ENCODE results near the gene CYP2R1.
"Not testable (repeated sequence)": the region's sequence is repeated elsewhere in the genome, so short reads cannot be mapped to it uniquely, and the experiment has no call there.

CYP2R1 gene

DNA sequence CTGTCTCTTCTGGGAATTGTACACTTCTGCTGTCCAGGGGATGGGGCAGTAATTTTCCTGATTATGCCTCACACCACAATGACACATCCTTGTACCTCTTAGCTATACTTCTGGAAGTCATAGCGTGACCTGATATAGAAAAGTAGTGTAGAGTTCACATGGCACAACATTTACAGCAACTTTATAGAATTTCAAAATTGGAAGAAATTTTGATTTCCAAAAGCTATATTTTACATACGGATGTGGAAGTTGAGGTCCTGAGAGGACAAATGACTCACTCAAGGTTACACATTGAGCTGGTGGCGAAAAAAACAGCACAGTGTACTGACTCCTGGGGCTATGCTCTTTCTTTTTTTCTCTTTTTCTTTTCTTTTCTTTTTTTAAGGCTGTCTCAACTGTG is 6.3 kb upstream of the CYP2R1 start:
- Histone ChIP-seq H3K4me1 (peaks cover 9 to 69% (median 33%) of the 10 kb centered on the region in 10 experiments), H3K4me3 (no peak overlapping the region), H3K27ac (no peak overlapping the region), H3K27me3 (no peaks in the 10 kb centered on the region), H3K9ac (no peak overlapping the region), H4K20me1 (no peaks in the 10 kb centered on the region), H3K9me3 (replicated peaks in 1 of 11) (peaks cover 0 to 5% (median 0%) of the 10 kb centered on the region in 11 experiments; a peak in 2 of 22 replicates), H3K4me2 (peak overlapping the region in 5 of 11 experiments; percentile 17 to 60 (median 55); a peak in 9 of 22 replicates), H3K36me3 (no peaks in the 10 kb centered on the region)
- no peak for TF ChIP-seq Cebpa-rat (IDR thresholded peaks at IDR 0.05)

GRCh38 chr11:14894657-14895598 is 2.9 kb upstream of the CYP2R1 start:
- H3K36me3 ChIP-seq = no peaks in the 10 kb centered on the region
- peak; percentile 44 to 93 (median 84); a peak in 19 of 22 replicates for TF ChIP-seq Cebpa-rat (IDR thresholded peaks at IDR 0.05)
- no peaks in the 10 kb centered on the region for H4K20me1 ChIP-seq
- peaks cover 0 to 7% (median 0%) of the 10 kb centered on the region in 11 experiments; a peak in 2 of 22 replicates for H3K9me3 ChIP-seq (replicated peaks in 1 of 11)
- no peaks in the 10 kb centered on the region for H3K27me3 ChIP-seq
- peaks cover 20 to 80% (median 47%) of the 10 kb centered on the region in 10 experiments for H3K4me1 ChIP-seq
- peak overlapping the region; percentile 20 to 86 (median 69); a peak in 21 of 22 replicates for H3K27ac ChIP-seq
- H3K9ac ChIP-seq = peak overlapping the region in 8 of 11 experiments; percentile 3 to 61 (median 42); a peak in 13 of 22 replicates
- H3K4me2 ChIP-seq = peak overlapping the region; percentile 60 to 83 (median 73)
- peak overlapping the region in 1 of 10 experiments; percentile 10; a peak in 1 of 20 replicates for H3K4me3 ChIP-seq

DNA sequence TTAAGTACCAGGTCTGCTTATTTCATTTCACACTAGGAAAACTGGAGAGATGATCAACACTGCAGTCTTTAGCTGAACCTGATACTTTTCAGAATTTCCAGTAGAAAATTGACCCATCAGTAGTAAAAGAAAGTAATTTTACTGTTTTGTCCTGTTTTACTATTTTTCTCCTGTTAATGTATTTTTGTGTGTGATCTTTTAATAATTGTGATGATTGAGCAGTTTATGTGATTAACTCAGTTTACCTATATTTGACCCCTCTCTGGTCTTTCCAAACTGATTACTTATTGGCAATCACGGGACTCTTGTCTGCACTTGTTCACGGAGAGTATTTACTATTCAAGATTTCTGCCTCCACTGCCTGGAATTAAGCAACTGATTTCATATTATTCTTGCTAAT is 546 bp upstream of the CYP2R1 start:
- Histone ChIP-seq H3K36me3 (no peaks in the 10 kb centered on the region), H3K4me3 (peak overlapping the region; percentile 65 to 83 (median 70))

GRCh38 chr11:14891143-14892035 is 642 bp downstream of the CYP2R1 start:
- Histone ChIP-seq H3K27ac (peak overlapping the region; percentile 82 to 94 (median 87)), H3K9ac (peak overlapping the region; percentile 78 to 90 (median 86)), H3K4me2 (peak overlapping the region; percentile 83 to 96 (median 92)), H3K27me3 (no peaks in the 10 kb centered on the region), H3K4me1 (peaks cover 31 to 85% (median 55%) of the 10 kb centered on the region in 10 experiments), H4K20me1 (peaks cover 0 to 21% (median 0%) of the 10 kb centered on the region in 11 experiments; a peak in 4 of 22 replicates), H3K9me3 (replicated peaks in 1 of 11) (peaks cover 0 to 7% (median 0%) of the 10 kb centered on the region in 11 experiments; a peak in 2 of 22 replicates), H3K36me3 (peaks cover 0 to 6% (median 0%) of the 10 kb centered on the region in 11 experiments; a peak in 3 of 22 replicates), H3K4me3 (peak overlapping the region; percentile 65 to 83 (median 70))
- TF ChIP-seq Cebpa-rat (IDR thresholded peaks at IDR 0.05) = no peak

More for the DNA sequence above, 546 bp upstream of the CYP2R1 start:
- no peak for TF ChIP-seq Cebpa-rat (IDR thresholded peaks at IDR 0.05)
- Histone ChIP-seq H3K9me3 (replicated peaks in 1 of 11) (peaks cover 0 to 7% (median 0%) of the 10 kb centered on the region in 11 experiments; a peak in 2 of 22 replicates), H4K20me1 (peaks cover 0 to 10% (median 0%) of the 10 kb centered on the region in 11 experiments; a peak in 2 of 22 replicates), H3K4me2 (peak overlapping the region; percentile 83 to 96 (median 92)), H3K9ac (peak overlapping the region; percentile 78 to 90 (median 86); a peak in 20 of 22 replicates), H3K27ac (peak overlapping the region in 8 of 11 experiments; percentile 82 to 94 (median 88); a peak in 15 of 22 replicates), H3K27me3 (no peaks in the 10 kb centered on the region), H3K4me1 (peaks cover 31 to 84% (median 55%) of the 10 kb centered on the region in 10 experiments)

- TF ChIP-seq Cebpa-rat (IDR thresholded peaks at IDR 0.05) = no peak
- H3K4me1 ChIP-seq = peaks cover 13 to 69% (median 25%) of the 10 kb centered on the region in 10 experiments
- peaks cover 7 to 21% (median 10%) of the 10 kb centered on the region in 11 experiments; a peak in 17 of 22 replicates for H3K36me3 ChIP-seq
- no peak overlapping the region for H3K9ac ChIP-seq
- H4K20me1 ChIP-seq = peaks cover 0 to 30% (median 0%) of the 10 kb centered on the region in 11 experiments; a peak in 4 of 22 replicates
- no peak overlapping the region for H3K27ac ChIP-seq
- H3K9me3 ChIP-seq (replicated peaks in 1 of 11) = peaks cover 0 to 11% (median 0%) of the 10 kb centered on the region in 11 experiments; a peak in 5 of 22 replicates
- no peak overlapping the region for H3K4me3 ChIP-seq
- no peaks in the 10 kb centered on the region for H3K27me3 ChIP-seq
- H3K4me2 ChIP-seq = peak overlapping the region in 3 of 11 experiments; percentile 2 to 8 (median 2); a peak in 1 of 22 replicates
Measured at GRCh38 chr11:14886513-14886912, 5.5 kb downstream of the CYP2R1 start.

DNA sequence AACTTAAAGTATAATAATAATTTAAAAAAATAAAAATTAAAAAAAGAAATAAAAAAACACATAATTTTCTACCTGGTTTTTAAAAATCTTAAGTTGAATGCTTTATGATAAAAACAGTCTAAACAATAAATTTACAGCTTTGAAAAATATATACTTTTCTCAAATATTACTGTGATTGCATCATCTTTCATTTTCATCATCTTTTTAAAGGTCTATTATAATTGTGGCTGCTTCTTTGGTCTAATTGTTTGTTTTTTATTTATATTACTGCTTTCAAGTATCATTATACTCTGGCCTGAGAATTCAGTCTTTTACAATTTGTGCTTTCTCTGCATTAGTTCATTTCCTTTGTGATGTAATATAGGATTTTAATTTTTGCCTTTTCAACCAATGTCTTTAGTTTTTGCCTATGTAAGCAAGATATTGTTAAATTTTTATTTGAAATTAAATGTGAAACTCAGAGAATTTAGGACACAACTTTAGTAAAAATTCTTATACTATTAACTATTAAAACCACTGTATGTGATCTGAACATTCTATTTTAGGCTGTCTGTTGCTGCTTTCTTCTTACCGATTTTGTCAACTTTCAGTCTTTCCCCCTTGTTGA is 7.3 kb downstream of the CYP2R1 start:
- Histone ChIP-seq H3K27me3 (no peaks in the 10 kb centered on the region), H3K4me1 (peaks cover 3 to 61% (median 13%) of the 10 kb centered on the region in 10 experiments; a peak in 16 of 20 replicates), H3K4me3 (no peak overlapping the region), H4K20me1 (peaks cover 0 to 30% (median 0%) of the 10 kb centered on the region in 11 experiments; a peak in 4 of 22 replicates), H3K27ac (no peak overlapping the region), H3K9ac (no peak overlapping the region), H3K4me2 (no peak overlapping the region), H3K36me3 (peaks cover 19 to 38% (median 26%) of the 10 kb centered on the region in 11 experiments; a peak in 20 of 22 replicates), H3K9me3 (replicated peaks in 1 of 11) (peaks cover 0 to 14% (median 0%) of the 10 kb centered on the region in 11 experiments; a peak in 5 of 22 replicates)
- no peak for TF ChIP-seq Cebpa-rat (IDR thresholded peaks at IDR 0.05)

- not testable (repeated sequence) for H3K4me2 ChIP-seq, H3K4me3 ChIP-seq, H3K27ac ChIP-seq, H3K9ac ChIP-seq, H3K27me3 ChIP-seq
- H4K20me1 ChIP-seq = peaks cover 0 to 30% (median 0%) of the 10 kb centered on the region in 11 experiments; a peak in 4 of 22 replicates
- H3K36me3 ChIP-seq = peaks cover 26 to 47% (median 35%) of the 10 kb centered on the region in 11 experiments; a peak in 20 of 22 replicates
- H3K4me1 ChIP-seq = peaks cover 0 to 50% (median 3%) of the 10 kb centered on the region in 10 experiments; a peak in 9 of 20 replicates
- H3K9me3 ChIP-seq (replicated peaks in 1 of 11) = peaks cover 0 to 14% (median 0%) of the 10 kb centered on the region in 11 experiments; a peak in 5 of 22 replicates
Measured at GRCh38 chr11:14883683-14884082, 8.3 kb downstream of the CYP2R1 start.

All from BLaER1 treated with 17β-estradiol and CSF1 and Interleukin-3, amounts not matched to agents 10 nM and 100 nM (cell line).